AG10803 (cell line): Measurements from ENCODE around the gene RYK.

Source experiments
- DNase-seq: peaks from one replicate; pipeline ENCODE4 v3.0.0; 2010; ENCODE audit warnings: low read depth
- H3K4me3 ChIP-seq: 2 replicates; pipeline ENCODE4 v1.5.1; 2011; ENCODE audit warnings: mild to moderate bottlenecking, low read length, control low read depth
- CTCF ChIP-seq: conservative IDR thresholded peaks from 2 replicates; pipeline ENCODE4 v1.5.1; 2011; ENCODE audit warnings: mild to moderate bottlenecking, low read length, control low read depth, inconsistent platforms

RYK gene

GRCh38 chr3:134294302-134295280, 43.9 kb upstream of the RYK start:
- H3K4me3 ChIP-seq: no peak overlapping the region
- no peak for DNase-seq
- TF ChIP-seq CTCF: no peak

GRCh38 chr3:134291319-134292254, 40.9 kb upstream of the RYK start:
- no peak overlapping the region for H3K4me3 ChIP-seq
- peak; percentile 90 for DNase-seq
- no peak for TF ChIP-seq CTCF

- H3K4me3 ChIP-seq: no peak overlapping the region
- TF ChIP-seq CTCF: no peak
- no peak for DNase-seq
Observed at GRCh38 chr3:134287512-134287911, 36.9 kb upstream of the RYK start.

- DNase-seq: no peak
- TF ChIP-seq CTCF: no peak
- H3K4me3 ChIP-seq: no peak overlapping the region
Observed at GRCh38 chr3:134284438-134284837, 33.8 kb upstream of the RYK start.

- TF ChIP-seq CTCF: no peak
- no peak overlapping the region for H3K4me3 ChIP-seq
- no peak for DNase-seq
Observed at GRCh38 chr3:134282659-134283047, 32.0 kb upstream of the RYK start.

GRCh38 chr3:134281912-134282658, 31.4 kb upstream of the RYK start:
- TF ChIP-seq CTCF: no peak
- no peak overlapping the region for H3K4me3 ChIP-seq
- DNase-seq: no peak
